Stimulated activated CD8-positive, alpha-beta memory T cell treated with anti-CD3 and anti-CD28 coated beads, Interleukin-4, amount 100 ng/mL, for 24 hours (primary cell): ENCODE measurements around the gene ENOX1.

ENCODE experiments used
- DNase-seq: peaks from one replicate; pipeline ENCODE4 v3.0.0-alpha.2; 2020; ENCODE audit warnings: low read depth

The ENOX1 gene

DNA sequence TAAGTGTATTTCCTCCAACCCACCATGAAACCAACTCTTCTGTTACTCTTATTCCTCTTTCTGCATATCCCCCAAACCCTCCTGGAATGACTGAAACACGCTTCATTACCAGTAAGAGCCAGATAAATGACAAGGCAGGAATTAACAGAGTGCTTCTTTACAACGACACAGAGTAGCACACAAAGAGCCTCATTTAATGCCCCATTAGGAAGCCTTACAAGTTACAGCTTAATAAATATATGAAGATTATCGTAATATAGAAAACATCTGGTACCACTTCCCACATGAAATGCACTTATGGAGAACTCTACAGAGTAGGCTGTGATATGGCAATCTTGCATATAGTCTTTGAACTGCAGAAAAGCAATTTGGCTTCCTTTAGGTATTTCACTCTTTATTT, 116.8 kb downstream of the ENOX1 start:
- no peak for DNase-seq

DNA sequence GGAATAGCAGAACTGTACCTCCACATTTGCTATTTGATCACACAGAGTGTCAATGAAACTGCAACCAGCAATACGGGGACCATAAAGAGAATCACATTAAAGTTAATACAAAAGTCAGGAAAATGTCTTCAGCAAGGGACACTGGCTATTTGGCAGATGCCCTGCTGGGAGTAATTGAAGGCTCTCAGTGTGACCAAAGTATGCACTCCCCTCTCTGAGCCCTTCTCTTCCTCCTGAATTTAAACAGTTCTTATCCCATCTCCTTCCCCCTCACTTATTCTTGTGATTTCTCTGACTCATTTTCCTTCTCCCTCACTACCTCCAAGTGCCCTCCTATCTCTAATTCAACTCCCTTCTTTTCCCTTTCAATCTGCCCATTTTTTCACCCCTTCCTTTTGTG, 117.7 kb downstream of the ENOX1 start:
- DNase-seq = no peak

DNA sequence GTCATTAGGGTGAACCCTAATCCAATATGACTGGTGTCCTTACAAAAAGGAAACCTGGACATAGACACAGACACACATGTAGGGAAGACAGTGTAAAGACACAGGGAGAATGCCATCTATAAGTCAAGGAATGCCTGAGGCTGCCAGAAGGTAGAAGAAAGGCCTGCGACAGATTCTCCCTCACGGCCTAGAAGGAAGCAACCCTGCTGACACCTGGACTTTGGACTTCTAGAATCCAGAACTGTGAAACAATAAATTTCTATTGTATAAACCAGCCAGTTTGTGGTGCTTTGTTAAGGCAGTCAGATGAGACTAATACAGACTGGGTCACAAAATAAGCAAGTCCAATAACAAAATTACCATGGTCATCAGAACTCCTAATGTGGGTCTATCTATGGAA, 120.4 kb downstream of the ENOX1 start:
- DNase-seq = no peak

DNA sequence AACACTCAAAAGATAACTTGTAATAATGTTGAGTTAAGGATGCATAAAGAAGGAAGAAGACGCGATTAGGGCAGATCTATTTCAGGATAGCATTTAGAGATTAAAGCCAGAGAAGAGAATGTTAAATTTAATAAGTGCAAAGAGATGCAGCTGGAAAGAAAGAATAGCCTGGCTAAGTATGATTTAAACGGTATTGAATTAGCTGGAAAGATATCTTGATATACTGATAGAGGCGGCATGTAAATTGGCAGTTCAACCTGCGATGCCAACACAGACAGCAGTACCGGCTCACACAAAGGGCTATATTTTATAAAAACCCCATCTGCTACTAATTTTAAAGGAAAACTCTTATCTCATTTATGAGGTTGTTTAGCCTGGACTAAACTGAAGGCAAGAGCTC, 121.4 kb downstream of the ENOX1 start:
- DNase-seq = no peak

DNA sequence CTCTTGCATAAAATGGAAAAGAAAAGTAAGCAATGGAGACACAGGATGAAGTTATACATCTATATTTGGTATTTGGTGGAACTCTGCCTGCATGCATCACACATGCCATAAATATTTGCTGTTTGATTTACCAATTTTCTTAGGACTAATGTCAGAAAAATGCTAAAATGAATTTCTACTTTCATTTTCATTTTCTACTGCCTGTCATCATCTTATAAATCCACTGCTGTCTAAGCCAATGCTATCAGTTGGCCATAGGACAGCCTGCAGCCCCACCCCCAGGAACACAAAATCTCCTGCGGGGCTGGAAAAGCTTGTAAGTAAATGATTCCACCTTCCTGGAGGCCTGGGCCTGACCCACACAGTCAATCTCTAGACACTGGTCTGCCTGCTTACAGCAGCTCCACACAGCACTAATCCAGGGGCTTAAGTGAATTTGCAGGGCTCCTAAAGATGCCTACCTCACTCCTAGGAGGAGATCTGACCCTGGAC, 122.0 kb downstream of the ENOX1 start:
- DNase-seq = no peak

DNA sequence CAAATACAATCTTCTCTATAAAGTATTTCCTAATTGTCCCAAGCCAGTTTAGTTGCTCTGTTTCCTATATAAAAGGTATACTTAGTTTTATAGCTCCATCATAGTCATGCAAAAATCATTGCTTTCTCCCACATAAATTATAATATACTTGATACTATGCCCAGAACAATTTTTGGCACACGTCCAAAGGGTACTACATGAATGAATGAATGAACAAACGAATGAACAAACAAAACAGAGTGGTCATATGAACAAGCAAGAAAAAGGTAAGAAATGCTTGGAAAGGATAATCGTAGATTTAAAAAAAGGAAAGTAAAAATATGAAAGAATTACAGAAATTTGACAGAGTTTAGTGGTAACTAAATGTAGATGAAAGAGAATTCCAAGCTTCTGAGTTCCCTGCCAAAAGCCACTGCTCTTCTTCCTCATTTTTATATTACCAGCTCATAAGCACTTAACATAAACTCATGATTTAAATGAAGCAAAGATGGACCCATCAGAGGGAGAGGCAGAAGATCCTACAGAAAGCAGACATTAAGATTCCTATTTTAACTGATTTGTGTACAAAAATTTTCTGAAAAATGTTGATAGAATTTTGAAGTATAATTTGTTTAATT, 123.2 kb downstream of the ENOX1 start:
- DNase-seq = no peak

DNA sequence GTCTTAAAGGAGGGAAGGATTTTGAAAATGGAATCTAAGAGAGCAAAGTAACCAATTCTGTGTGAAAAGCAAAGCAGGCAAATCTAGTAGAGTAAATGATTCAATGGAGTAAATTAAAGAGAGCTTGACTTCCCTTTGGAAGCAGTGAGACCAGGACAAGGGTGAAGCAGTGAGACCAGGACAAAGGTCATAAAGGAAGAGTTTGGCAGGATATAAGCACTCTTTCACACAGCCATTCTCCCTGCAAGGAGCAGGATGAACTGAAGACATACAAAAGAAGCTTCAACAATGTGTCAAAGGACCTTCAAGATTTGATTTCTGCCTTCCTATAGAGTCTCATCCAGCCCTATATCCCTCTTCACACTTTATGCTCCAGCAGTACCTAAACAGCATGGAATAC, 123.8 kb downstream of the ENOX1 start:
- DNase-seq = no peak

DNA sequence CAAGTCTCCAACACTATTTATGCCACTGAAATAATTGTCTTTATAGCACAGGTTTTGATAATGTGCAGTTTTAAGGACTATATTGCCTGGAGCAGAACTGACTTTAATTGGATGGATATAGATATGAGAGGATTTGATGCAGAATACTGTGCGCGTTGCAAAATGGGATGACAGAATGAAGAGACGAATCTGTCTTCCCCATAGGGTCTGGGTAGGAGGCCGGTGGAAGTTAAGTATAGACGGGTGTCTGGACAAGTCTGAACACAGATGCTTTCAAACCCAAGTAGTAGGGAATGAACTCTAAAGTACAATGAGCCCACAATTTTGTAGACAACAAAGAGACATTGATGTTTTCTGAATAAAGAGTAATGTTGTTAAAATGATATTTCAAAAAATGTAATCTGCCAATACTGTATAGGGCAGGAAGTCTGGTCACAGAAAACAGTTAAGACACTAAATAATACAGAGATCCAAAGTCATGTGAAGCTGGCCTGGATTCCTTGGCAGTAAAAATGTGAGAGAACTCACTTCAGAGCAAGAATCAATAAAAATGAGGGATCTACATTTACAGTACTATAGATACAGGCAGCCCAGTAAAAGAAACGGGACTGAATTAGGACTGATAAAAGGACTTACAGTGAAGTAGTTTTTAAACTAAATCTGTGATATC, 125.5 kb downstream of the ENOX1 start:
- no peak for DNase-seq

DNA sequence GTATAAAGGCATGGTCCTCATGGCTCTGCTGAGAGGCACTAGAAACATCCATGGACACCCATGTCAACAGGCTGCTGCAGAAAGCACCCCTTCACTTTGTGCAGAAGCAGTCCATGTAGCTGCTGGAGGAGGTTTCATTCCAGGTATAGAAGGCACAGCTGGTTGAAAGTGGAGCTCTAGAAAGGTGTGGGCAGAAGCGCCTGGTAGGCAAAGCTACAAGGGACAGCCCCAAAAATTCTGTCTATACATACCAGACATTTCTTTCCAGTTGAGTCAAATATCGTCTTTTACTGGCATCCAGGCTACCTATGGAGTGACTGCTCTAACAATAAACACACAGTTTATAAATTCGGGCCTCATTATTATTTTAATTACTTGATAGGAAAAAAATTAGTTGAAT, 129.3 kb downstream of the ENOX1 start:
- no peak for DNase-seq

DNA sequence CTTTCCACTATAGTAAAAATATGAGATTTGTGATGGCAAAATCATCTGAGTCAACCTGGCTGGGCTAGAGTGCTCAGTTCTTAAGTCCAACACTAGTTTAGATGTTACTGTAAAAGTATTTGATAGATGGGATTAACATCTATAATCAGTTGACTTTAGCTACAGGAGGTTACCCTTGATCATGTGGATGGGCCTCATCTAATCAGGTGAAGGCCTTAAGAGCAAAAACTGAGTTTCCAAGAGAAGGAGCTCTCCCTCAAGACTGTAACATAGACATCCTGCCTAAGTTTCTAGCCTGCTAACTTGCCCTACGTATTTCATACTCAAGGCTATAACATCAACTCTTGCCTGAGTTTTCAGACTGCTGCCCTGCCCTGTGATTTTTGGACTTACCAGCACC, 132.8 kb downstream of the ENOX1 start:
- no peak for DNase-seq

DNA sequence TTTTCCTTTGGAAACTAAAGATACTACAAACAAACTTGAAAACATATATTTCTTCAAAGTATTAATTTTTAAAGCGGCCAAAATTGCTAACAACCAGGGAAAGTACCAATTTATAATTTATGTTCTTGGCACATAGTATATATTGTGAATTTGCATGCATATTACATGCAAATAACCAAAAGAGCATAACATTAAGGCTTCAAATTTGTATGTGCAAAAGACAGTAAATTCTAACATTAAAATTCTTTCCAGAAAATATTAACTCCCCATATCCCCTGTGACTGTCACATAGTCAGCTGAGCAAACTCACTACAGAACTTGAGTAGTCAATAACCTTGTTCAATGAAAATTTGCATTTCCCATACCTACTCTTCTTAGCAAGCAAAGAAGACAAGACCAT, 133.4 kb downstream of the ENOX1 start:
- DNase-seq = no peak

DNA sequence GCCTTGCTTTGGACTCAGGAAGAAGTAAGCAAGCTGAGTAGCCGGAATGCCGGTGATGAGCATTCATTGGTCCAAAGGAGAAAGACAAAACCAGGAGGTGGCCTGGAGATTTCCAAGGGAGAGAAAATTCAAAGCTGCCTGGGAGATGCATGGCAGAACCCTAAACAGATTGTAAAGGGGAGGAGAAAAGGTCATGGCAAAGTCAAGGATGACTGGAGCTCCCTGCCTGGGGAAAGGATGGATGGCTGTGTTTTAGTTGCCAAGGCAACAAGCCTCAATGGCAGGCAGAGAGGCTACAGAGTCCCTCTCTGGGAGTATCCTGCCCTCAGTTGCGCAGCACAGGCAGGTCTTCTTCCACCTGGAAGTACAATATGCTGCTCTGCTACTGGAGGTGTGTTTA, 134.0 kb downstream of the ENOX1 start:
- no peak for DNase-seq

DNA sequence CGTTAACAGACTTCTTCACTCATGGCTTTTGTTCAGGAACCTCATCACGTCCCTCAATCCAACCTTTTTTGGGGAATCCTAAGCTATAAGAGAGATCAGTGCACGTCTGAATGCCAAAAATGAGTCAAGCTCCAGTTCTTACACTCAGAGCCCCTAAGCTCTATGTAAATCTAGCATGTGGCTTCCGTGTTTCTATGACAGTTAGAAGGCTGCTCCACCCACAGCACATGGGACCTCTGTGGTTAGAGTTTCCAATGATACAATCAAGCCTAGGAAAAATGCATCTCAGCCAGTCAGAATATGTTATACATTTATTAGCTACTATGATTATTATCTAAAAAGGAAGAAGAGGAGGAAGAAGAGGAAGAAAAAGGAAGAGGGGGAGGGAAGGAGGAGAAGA, 135.9 kb downstream of the ENOX1 start:
- DNase-seq = no peak

DNA sequence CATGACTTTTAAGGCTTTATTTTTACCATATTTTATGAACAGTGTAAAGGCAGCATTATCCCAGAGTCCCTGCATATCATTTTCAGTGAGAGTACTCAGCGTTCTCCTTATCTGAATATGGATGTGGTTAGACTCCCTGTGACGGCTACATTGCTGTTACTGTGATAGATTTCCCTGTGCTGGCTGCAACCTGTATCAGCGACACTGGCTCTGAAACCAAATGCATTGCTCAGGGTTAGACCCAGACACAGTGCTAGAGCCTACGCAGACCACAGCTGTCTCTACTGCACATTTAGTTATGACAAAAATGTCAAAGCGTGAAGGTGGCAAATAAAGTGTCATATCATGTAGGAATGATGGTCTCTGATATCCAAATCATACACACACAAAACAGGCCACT, 138.0 kb downstream of the ENOX1 start:
- DNase-seq = no peak

DNA sequence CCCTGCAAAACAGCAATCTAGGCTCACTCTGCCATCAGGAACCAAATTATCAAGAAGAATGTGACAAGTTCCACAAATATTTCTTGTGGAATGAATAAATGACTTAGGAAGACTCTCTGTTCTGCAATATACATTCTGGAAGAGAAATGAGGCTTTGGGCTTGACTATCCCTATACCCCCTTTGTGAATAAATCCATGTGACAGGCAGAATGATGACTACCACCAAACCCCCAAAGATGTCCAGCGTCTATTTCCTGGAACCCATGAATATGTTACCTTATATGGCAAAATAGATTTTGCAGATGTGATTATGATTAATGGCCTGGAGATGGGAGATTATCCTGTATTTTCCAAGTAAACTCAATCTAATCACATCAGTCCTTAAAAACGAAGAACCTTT, 139.3 kb downstream of the ENOX1 start:
- DNase-seq = no peak

DNA sequence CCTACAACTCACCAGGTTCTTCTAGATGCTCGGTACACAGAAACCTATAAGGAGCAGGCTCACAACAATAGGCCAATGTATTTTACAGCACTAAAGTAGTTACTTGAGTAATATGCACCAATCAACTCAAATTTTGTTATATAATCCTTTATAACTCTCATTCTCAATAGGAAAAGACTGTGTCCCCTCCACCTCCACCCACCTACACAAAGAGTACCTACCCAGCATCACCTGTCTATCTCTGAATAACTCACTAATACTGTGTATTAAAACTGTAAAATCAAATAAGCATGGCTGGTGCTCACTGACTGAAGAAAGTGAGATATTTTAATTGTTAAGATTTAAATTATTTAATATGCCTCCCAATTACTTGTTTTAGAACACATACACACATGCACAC, 146.3 kb downstream of the ENOX1 start:
- DNase-seq = no peak

DNA sequence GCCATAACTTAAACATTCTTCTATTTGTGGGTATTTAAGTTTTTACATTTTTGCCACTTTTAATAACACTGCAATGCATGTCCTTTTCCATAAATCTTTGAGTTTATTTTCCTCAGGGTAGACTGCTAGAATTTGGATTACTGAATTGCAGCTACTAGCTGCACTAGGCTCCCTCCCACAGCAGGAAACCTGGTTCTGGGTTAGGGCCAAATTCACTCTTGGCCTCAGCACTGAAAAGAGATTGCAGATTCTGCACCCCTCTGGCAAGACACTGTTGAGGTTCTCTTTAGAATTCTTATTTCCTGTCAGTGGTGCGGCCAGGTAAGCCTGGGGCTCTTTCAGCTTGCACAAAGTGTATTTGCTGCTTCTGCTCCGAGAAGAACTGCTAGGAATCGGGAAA, 155.7 kb downstream of the ENOX1 start:
- DNase-seq = no peak

DNA sequence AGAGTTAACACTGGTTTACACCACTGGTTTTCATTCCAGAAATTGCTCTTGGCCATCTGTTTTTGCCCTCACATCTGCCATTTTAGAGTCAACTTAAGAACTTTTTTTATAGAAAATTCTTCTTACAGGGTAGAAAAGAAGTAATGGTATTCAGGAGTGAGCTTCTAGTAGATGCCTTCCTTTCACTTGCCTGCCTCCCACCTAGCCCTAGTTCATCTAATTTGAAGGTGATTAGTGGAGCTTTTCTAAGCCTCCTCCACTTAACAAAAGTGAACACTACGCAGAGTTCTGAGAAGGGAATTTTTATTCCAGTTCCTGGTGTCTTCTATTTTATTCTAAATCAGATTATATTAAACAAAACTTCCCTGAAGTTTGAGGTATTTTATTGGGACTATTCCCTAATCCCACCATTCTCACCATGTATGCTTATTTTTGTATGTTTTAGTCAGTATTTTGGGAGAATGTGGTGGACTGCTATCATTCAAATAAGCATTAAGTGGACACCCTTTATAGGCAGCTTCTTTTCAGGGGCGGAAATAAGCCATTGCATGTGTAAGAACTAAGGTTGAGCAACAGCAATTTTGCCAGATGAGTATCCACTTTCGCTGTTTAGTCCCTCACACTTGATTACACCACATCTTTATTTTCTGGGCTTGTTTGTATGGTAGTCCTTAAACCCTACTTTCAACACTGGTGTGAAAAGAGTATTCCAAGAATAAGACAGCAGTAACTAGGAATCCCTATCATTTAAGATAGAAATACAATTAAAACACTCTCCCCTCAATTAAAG, 156.9 kb downstream of the ENOX1 start:
- no peak for DNase-seq

DNA sequence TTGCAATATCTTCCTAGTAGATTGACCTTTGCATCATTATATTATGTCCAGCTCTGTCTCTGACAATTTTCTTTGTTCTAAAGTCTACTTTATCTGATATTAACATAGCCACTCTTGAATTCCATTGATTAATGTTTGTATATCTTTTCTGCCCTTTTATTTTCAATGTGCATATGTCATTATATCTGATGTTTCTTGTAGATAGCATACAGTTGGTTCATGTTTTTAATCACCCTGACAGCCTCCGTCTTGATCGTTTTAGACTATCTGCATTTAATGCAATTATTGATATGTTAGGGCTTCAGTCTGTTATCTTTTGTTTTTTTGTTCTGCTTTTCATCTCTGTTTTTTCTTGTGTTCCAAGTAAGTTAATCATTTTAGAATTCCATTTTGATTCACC, 159.8 kb downstream of the ENOX1 start:
- no peak for DNase-seq

DNA sequence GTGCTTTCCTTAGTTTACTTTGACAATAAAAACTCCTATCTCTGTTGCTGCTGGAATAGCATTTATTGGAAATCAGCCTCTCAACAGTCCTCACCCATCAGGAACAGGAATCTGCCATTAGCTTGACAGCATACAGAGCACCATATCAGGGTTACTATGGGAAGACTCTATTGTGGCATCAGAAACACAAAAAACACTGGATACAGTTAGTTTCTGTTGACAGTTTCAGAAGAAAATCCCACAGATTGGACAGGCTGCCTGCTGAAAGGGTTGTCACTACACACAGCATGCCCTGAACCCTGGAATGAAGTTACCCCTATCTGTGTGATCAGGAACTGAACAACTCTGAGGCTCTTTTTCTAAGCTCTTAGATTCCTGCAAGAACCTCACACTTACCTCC, 172.7 kb downstream of the ENOX1 start:
- no peak for DNase-seq

DNA sequence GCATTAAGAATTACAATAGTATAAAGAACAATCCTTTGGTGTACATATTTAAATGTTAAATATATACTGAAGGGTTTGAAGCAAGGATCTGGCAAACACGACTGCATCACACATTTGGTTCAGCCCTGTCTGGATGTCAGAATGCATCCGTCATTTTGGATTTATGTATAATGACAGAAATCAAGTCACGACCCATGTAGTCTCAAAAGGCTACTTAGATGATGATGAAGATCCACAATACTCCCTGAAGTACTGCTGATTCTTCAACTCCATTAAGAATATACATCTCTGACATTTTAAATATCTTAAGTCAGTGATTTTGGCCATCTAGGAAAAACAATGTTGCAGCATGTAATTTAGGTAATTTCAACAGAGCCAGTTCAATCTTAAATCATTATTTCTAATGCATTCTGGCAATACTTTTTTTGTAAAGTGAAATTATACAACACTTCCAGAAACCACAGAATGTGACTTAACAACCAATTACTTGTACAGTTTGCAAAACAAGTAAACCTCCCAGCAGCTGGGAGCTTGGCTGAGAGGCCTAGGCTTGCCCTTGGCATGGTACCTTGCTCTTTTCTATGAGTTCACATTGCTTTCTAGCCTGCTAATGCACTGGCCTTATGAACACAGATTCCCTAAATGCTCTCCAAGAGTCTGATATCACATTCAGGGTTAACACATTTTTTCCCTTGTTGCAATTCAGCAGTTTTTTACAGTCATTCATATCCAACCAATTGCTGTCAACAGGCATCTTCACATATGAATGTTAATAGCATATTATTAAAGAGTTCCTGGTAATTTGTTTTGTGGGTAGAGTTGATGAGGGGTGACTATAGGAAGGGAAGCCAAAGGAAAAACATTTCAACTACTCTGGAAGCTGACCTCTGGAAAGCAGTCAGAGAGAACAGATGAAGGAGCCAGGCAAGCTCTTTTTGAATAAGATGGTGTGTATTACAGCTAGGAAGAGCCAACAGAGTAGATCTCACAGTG, 175.2 kb downstream of the ENOX1 start:
- DNase-seq = no peak
